ENCODE results near the gene ONECUT3. TPM values are rescaled to one million over a fixed set of nuclear protein-coding genes. Genes with fewer than 3 reads are reported as not detected.

ONECUT3 gene
- total RNA-seq, 3 donors from 2014 or later = not detected

GRCh38 chr19:1785310-1785709, 32.0 kb downstream of the ONECUT3 start:
- Histone ChIP-seq H3K36me3 (no peaks in the 10 kb centered on the region), H3K9me3 (peaks cover 11 to 15% of the 10 kb centered on the region in 2 donors), H3K4me1 (no peaks in the 10 kb centered on the region), H3K27ac (no peak overlapping the region), H3K4me3 (no peak overlapping the region), H3K27me3 (peaks cover 0 to 80% of the 10 kb centered on the region in 2 donors)
- intact Hi-C loops (cut with DNase I; ENCODE audit: low total_unique reads) = no loop called here
- no peak for DNase-seq (ENCODE audit: low spot score in 2 of 2)
- no peak for TF ChIP-seq CTCF (IDR thresholded peaks at IDR 0.05)
- no peak for TF ChIP-seq POLR2A (IDR thresholded peaks at IDR 0.05)
- TF ChIP-seq POLR2AphosphoS5 (IDR thresholded peaks at IDR 0.05) = no peak

- H3K27me3 ChIP-seq = peaks cover 0 to 74% of the 10 kb centered on the region in 2 donors
- no peak overlapping the region for H3K4me3 ChIP-seq
- no peaks in the 10 kb centered on the region for H3K4me1 ChIP-seq
- intact Hi-C loops (cut with DNase I; ENCODE audit: low total_unique reads) = no loop called here
- H3K9me3 ChIP-seq = peaks cover 8% of the 10 kb centered on the region in 2 donors
- no peak for DNase-seq (ENCODE audit: low spot score in 2 of 2)
- TF ChIP-seq CTCF (IDR thresholded peaks at IDR 0.05) = no peak
- TF ChIP-seq POLR2A (IDR thresholded peaks at IDR 0.05) = no peak
- TF ChIP-seq POLR2AphosphoS5 (IDR thresholded peaks at IDR 0.05) = no peak
- H3K27ac ChIP-seq = no peak overlapping the region
- no peaks in the 10 kb centered on the region for H3K36me3 ChIP-seq
Measured at GRCh38 chr19:1786668-1787067, 33.4 kb downstream of the ONECUT3 start.

GRCh38 chr19:1787116-1787515, 33.8 kb downstream of the ONECUT3 start:
- intact Hi-C loops (cut with DNase I; ENCODE audit: low total_unique reads) = no loop called here
- H3K27ac ChIP-seq = no peak overlapping the region
- no peak for DNase-seq (ENCODE audit: low spot score in 2 of 2)
- H3K4me3 ChIP-seq = no peak overlapping the region
- no peak for TF ChIP-seq POLR2A (IDR thresholded peaks at IDR 0.05)
- H3K36me3 ChIP-seq = no peaks in the 10 kb centered on the region
- peaks cover 0 to 69% of the 10 kb centered on the region in 2 donors for H3K27me3 ChIP-seq
- peaks cover 3 to 4% of the 10 kb centered on the region in 2 donors for H3K9me3 ChIP-seq
- H3K4me1 ChIP-seq = no peaks in the 10 kb centered on the region

- intact Hi-C loops (cut with DNase I; ENCODE audit: low total_unique reads) = no loop called here
- H3K9me3 ChIP-seq = no peaks in the 10 kb centered on the region
- no peaks in the 10 kb centered on the region for H3K36me3 ChIP-seq
- no peak for TF ChIP-seq POLR2A (IDR thresholded peaks at IDR 0.05)
- TF ChIP-seq CTCF (IDR thresholded peaks at IDR 0.05) = no peak
- no peak for TF ChIP-seq POLR2AphosphoS5 (IDR thresholded peaks at IDR 0.05)
- no peak overlapping the region for H3K27ac ChIP-seq
- H3K27me3 ChIP-seq = peaks cover 0 to 46% of the 10 kb centered on the region in 2 donors
- peak overlapping the region in 2 of 3 donors; percentile 20 to 48 for H3K4me3 ChIP-seq
- no peaks in the 10 kb centered on the region for H3K4me1 ChIP-seq
- no peak for DNase-seq (ENCODE audit: low spot score in 2 of 2)
Measured at GRCh38 chr19:1789261-1790041, 36.1 kb downstream of the ONECUT3 start.

GRCh38 chr19:1790054-1790792, 36.9 kb downstream of the ONECUT3 start:
- Histone ChIP-seq H3K27me3 (peaks cover 0 to 39% of the 10 kb centered on the region in 2 donors), H3K4me1 (no peaks in the 10 kb centered on the region), H3K27ac (no peak overlapping the region), H3K9me3 (no peaks in the 10 kb centered on the region), H3K4me3 (peak overlapping the region in 2 of 3 donors; percentile 20 to 48), H3K36me3 (no peaks in the 10 kb centered on the region)
- no peak for TF ChIP-seq POLR2AphosphoS5 (IDR thresholded peaks at IDR 0.05)
- TF ChIP-seq POLR2A (IDR thresholded peaks at IDR 0.05) = no peak
- no peak for TF ChIP-seq CTCF (IDR thresholded peaks at IDR 0.05)
- no peak for DNase-seq (ENCODE audit: low spot score in 2 of 2)
- intact Hi-C loops (cut with DNase I; ENCODE audit: low total_unique reads) = no loop called here

Measured in breast epithelium (tissue), 4 donors.